HG03196 (cell line): ENCODE measurements around the gene HTATIP2.
"Not testable (repeated sequence)": the region's sequence is repeated elsewhere in the genome, so short reads cannot be mapped to it uniquely, and the experiment has no call there.

ENCODE experiments used
- ATAC-seq: cut with Tn5 transposase; IDR thresholded peaks from one replicate; pipeline ENCODE4 v1.9.1; 2021; ENCODE audit not compliant: unreplicated experiment

The HTATIP2 gene

DNA sequence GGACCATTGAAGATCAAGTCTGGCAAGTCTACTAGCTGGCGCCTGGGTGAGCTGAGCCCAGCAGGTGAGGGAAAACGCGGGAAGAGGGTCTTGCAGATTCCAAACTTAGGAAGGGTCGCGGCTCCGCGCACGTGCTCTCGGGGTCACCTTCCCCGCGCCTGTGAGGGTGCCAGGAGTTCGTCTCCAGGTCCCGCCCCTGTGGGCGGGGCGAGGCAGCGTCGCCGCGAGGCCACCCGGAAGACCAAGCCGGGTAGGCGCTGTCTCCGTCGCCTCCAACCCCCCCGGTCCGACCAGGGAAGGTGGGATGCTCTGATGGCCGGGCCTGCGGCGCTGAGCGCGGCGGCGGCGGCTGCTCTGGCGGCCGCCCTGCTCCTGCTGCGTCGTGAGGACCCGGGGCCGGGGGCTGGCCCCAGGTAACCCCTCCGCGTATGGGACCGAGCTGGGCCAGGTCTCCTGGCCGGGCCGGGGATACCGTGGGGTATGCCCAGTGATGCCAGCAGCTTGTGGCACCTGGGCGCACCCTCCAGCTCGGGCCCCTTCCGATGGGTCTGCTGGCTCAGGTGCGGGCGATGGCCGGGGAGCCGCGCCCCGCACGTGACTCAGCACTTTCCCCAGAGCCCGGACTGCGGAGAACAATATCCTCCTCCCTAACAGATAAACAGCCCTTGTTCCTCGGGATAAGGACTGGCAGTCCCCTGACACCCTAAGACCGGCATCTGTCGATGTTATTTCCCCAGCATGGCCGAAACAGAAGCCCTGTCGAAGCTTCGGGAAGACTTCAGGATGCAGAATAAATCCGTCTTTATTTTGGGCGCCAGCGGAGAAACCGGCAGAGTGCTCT lies at the start of gene HTATIP2:
Gene HTATIP2 (plus strand): TSS at position 215 of the 841 bp plus-strand sequence. CDS start 524 bp downstream, at position 739.
- peak; percentile 92 for ATAC-seq

DNA sequence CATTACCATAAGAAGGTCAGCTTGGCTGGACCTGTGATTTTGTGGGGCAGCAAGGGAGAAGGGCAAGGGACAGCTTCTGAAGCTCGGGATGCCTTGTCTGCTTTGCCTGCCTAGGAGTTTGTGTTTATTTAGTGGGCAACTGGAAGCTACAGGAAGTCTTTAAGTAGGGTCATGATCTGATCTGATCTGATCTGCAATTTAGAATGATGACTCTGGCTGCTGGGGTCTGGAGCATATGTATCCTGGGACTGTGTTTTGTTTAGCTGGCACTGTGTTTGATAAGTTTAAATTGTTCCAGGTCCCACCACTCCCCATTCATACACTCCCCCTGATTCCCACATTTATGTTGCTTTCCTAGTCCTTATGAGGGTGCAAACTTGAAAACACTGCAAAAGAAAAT lies 47.7 kb upstream of the HTATIP2 start:
- no peak for ATAC-seq

- no peak for ATAC-seq
These were observed 42.3 kb upstream of the HTATIP2 start for GRCh38 chr11:20321177-20321576.

- ATAC-seq: no peak
These were observed 36.1 kb upstream of the HTATIP2 start for GRCh38 chr11:20327377-20327935.

DNA sequence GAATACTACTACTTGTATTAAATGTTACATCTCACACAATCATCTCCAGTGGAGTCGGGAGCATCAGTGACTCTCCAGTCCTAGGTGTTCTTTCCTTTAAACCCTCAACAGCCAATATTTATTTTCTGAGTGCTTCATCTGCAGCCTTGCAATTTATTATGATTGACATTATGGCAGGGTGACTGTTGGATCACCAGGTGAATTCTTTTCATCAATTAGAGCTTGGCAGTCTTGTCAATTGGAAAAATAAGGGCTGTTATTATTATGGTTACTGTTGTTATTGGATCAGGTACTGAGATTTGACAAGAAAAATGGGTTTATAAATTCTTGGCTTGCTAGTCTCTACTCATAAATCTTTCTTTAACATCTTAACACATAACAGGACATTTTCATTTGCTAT lies 27.5 kb upstream of the HTATIP2 start:
- ATAC-seq: no peak

- ATAC-seq: no peak
These were observed 25.9 kb upstream of the HTATIP2 start for GRCh38 chr11:20337526-20338154.

DNA sequence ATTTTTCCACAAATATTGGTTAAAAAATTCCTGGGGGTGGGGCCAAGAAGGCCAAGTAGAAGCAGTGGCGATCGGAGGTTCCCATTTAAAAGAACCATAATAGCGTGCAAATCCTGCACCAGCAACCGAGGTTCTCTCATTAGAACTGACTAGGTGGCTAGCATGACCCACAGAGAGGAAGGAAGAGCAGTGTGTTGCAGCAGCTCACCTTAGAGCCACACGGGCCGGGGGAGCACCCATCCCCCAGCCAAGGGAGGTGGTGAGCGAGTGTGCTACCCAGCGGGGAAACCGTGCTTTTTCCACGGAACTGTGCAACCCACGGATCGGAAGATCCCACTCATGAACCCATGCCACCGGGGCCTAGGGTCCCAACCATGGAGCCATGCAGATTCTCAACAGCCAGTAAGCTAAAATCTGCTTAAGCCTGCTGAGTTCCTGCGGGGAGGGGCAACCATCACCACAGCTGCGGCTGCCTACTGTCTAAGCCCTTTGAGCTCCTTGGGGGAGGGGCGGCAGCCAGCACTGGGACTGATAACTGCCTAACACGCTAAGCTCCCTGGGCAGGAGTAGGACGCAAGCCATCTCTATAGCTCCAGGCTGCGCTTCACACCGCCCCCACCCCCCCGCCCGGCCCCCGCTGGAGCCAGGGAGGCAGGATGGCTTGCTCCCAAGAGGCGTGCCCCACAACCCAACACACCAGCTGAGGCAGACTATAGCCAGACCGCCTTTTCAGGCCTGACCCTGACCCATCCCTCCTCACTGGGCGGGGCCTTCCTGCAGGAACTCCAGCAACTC lies 21.0 kb upstream of the HTATIP2 start:
- ATAC-seq: no peak

DNA sequence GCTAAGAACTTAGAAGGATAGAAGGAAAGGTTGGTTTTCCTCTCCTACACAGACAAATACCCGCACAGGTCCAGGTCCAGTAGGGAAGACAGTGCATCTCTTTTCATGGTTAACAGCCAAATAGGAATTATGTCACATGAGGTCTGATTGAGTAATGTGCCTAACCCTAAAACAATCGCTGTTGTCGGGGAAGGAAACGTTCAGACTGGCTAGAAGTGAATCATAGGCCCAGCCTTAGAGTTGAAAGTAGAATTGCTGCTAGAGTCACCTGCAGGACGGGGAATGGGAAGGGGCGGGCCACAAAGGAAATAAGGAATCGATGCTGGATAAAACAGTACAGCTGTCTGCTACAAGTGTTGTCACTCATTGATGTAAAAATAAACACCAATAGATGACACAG lies 12.4 kb upstream of the HTATIP2 start:
- ATAC-seq: no peak

DNA sequence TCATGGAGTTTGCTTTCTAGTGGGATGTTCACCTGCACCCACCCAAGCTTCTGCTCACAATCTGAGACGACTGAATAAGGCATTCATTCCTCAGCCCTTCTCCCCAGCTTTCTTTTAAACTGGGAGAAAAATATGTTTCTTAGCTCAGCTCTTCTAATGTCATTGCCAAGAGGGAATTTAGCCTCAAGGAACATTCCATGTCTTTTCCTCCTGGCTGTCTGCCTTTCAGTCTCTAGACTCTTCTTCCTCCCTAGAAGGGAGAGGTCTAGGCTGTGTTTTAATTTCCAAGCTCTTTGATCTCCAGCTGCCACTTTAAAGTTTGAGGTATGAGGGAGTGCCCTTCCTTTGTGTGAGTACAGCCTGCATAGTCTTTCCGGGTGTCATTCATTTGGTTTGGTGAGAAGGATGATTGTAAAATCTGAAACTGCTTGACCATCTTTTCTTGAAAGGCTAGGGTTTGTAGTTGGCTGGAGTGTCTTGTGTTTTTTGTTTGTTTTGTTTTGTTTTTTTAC lies 11.7 kb upstream of the HTATIP2 start:
- no peak for ATAC-seq

- ATAC-seq: no peak
These were observed 9.6 kb upstream of the HTATIP2 start for GRCh38 chr11:20353829-20354434.

DNA sequence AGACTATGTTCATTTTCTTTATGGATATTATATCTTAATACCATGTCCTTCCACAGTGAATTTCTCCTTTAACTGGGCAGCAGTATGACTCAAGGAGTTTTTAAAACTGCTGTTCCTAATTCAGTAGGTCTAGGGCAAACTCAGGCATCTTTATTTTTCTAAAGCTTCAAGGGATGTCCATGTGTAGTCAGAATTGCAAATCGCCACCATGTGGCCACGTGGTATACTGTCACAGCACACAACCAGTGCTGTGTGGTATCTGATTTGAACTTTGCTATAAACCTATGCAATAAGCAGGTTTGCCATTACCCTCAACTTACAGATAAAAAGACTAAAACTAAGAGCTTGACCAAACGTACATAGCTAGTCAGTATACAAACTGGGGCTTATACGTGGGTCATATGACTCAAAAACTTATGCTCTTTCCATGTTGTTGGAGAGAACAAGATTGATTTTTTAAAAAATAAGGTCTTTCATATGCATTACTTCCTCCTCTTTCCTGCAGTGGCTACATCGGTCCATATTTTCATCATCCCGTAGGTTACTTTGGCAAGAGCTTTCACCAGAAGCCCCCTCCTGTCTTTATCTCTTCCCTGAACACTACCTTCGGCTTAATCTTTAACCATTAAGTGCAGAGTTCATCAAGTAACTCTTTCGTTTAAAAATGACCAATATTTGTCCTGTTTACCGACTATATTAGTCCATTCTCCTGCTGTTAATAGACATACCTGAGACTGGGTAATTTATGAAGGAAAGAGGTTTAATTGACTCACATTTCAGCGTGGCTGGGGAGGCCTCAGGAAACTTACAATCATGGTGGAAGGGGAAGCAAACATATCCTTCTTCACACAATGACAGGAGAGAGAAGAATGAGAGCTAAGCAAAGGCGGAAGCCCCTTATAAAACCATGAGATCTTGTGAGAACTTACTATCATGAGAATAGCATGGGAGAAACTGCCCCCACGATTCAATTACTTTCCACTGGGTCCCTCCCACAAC lies 8.0 kb upstream of the HTATIP2 start:
- peak; percentile 84 for ATAC-seq

DNA sequence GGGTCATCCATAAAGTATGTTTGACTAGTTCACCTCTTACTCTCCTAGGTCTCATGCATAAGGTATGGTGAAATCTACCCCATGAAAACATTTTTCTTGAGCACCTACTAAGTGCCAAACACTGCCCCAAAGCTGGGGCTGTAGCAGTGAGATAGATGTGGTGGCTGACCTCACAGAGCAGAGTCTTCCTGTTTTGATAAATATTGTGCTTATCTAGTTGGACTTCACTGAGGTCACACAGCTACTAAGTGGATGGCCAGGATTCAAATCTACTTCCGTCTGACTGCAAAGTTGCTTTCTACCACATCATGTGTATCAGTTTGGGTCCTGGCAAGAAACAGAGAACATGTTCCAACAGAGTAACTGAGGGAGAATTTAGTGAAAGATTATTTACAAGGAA lies 6.4 kb upstream of the HTATIP2 start:
- no peak for ATAC-seq

DNA sequence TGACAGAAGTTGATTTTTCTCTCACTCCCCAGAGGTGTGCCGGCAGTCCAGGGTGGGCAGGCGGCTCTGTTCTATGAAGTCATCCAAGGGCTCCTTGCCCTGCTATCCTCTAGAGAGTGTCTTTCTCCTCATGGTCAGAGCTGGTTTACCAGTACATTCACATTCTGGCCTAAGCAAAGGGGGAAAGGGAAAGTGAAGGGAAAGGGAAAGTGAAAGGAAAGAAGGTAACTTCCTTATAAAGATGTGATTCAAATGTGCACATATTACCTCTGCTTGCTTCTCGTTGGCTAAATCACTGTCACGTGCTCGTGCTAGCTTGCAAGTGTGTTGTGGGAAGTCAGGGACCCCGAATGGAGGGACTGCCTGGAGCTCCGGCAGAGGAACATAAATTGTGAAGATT lies 2.9 kb upstream of the HTATIP2 start:
- ATAC-seq: no peak

DNA sequence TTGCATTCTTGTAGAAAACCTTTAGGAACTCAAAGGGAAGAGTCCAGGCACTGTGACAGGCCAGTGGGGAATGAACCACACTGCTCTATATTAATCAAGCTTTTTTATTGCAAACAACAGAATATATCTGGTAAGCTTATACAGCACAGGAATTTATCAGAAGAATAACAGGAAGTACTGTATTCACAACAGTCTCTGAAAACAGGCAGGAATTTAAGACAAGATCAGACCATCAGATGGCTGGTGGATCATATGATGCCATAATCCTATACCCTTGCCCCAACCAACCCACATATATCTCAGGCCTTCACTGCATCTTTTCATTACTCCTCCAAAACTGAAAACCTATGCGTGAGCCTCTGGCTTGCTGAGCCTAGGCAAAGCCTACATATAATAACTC lies 1.0 kb upstream of the HTATIP2 start:
- no peak for ATAC-seq

DNA sequence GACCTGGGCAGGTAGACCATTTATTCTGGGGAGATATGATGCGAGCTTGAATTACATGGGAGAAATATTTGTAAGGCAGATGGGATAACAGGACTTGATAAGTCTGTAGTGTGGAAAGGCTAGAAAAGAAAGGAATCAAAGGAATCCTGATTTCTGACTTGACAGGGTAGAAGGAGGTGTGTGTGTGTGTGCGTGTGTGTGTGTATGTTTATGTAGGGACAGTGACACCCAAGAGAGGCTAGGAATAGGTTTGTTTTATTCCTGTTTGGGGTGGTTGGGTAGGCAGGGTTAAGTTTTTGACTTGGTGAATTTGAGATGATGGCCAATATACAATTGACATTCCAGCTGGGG lies 390 bp upstream of the HTATIP2 start:
- ATAC-seq: no peak

GRCh38 chr11:20364341-20364792 lies 853 bp downstream of the HTATIP2 start:
- ATAC-seq: no peak

GRCh38 chr11:20365465-20365864 lies 2.0 kb downstream of the HTATIP2 start:
- not testable (repeated sequence) for ATAC-seq

DNA sequence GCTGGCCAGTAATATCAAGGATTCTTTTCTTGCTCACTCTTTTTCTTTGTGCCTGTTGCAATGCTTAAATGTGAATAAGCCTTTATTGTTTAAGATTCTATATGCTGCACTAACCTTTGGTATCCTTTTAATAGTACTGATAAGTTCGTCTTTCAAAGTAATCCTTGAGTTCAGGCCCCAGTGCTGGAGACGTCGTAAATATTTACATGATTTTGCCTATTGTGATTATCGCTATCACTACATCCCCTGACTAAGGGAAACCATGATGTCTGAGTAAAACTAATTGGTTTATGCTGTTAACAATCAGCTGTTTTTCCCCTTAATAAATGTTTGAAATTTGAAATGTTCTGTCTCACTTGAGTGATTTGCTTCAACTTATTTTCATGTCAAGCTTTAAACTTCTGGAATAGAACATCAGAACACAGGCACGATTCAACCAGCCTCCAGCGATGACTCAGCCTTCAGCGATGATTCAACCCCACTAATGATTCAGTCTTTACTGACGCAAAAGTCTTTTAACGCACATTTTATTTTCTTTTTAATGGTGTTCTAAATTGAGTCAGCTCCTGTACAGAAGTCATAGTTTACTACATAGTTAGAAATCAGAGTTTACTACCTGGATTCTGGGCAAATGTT lies 3.9 kb downstream of the HTATIP2 start:
- ATAC-seq: no peak

DNA sequence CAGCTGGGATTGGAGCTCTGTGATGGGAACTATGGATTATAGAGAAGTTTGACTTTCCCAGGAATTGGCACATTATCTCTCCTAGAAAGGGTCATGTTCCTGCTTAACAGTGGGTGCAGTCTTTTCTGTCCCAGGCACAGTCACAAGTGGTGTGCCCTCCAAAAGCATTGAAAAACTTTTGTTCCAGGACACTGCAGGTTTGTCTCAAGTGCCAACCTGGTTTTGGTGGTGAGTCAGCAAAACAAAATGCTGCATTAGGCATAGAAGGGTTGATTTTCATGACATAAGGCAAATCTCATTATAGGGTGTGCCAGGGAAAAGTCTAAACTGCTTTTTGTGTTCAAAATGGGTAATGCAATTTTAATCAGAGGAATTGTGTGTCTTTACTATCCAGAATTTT lies 4.9 kb downstream of the HTATIP2 start:
- no peak for ATAC-seq
